Lower leg skin (tissue), 3 donors: ENCODE data around the gene CAMTA1.

Experiments used
- POLR2A ChIP-seq, 2 donors: fragments of 450-650 bp; IDR thresholded peaks; one replicate each; pipeline ENCODE4 v1.6.1; 2016 to 2017; ENCODE audit warnings: antibody characterized with exemption in 2 of 2, mild to moderate bottlenecking in 1 of 2, moderate library complexity in 1 of 2
- TF ChIP-seq, protein P1 (sequence below), 3 donors: fragments of 450-650 bp; IDR thresholded peaks; one replicate each; pipeline ENCODE4 v1.5.1; 2016; ENCODE audit warnings: antibody characterized with exemption in 3 of 3, mild to moderate bottlenecking in 3 of 3, moderate library complexity in 2 of 3

DNA sequence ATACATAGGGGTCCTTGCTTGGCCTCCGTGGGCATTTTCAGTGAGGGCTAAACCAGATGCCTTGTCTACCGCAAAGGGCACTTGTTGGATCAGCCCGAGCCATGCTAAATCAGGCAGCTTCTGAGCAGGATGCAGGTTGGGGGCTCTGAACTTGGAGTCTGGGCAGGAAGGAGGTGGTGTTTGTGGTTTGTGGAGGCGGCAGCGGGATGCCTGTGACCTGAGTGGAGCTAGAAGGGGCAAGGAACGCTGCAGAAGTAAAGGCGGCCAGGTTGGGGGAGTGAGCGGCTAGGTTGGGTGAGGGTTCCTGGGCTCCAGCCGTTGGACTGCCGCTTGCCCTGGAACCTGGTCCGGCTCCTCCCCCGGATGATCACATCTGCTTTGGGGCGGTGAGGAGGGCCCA, 183.9 kb downstream of the CAMTA1 start:
- TF ChIP-seq, protein P1, sequence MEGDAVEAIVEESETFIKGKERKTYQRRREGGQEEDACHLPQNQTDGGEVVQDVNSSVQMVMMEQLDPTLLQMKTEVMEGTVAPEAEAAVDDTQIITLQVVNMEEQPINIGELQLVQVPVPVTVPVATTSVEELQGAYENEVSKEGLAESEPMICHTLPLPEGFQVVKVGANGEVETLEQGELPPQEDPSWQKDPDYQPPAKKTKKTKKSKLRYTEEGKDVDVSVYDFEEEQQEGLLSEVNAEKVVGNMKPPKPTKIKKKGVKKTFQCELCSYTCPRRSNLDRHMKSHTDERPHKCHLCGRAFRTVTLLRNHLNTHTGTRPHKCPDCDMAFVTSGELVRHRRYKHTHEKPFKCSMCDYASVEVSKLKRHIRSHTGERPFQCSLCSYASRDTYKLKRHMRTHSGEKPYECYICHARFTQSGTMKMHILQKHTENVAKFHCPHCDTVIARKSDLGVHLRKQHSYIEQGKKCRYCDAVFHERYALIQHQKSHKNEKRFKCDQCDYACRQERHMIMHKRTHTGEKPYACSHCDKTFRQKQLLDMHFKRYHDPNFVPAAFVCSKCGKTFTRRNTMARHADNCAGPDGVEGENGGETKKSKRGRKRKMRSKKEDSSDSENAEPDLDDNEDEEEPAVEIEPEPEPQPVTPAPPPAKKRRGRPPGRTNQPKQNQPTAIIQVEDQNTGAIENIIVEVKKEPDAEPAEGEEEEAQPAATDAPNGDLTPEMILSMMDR (IDR thresholded peaks at IDR 0.05): no peak
- no peak for TF ChIP-seq POLR2A (IDR thresholded peaks at IDR 0.05)
